Activated CD8-positive, alpha-beta memory T cell treated with anti-CD3 and anti-CD28 coated beads for 1 hour (primary cell): ENCODE measurements around the gene CA11.

ENCODE experiments used
- DNase-seq, 2 donors: peaks; one replicate each; pipeline ENCODE4 v3.0.0-alpha.2; 2020; ENCODE audit warnings: low read depth in 1 of 2; ENCODE audit errors: extremely low read depth in 1 of 2

Gene CA11

GRCh38 chr19:48588670-48589401, 57.2 kb downstream of the CA11 start:
- peak; percentile 60 to 84 for DNase-seq
